ENCODE data around the gene SLC16A9. TPM values are rescaled to one million over a fixed set of nuclear protein-coding genes. Genes with fewer than 3 reads are reported as not detected.

The SLC16A9 gene
- total and polyA plus RNA-seq, 7 donors = 0.36 to 8.4 (median 3.0) TPM; not detected in 1

DNA sequence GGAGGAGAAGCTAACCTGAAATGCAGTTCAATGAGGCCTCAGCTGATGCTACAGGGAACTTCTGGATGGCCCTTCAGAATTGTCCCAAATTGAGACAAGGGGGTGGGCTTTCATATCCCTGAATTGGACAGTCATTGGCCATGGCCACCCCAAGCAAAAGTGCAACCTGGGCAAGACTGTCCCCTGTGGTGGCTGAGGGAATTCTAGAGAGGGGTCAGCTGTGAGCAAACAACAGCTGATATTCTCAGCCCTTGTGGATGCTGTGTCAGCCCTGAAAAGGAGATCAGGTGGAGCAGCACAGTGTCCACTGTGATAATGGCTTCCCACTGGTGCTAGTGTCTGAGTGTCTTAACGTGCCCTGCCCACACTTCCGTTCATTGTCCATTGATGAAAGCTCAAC is 76.6 kb downstream of the SLC16A9 start:
- no peaks in the 10 kb centered on the region for H3K27me3 ChIP-seq
- intact Hi-C loops (cut with DNase I) = no loop called here
- no peaks in the 10 kb centered on the region for H3K4me1 ChIP-seq
- H3K27ac ChIP-seq = no peak overlapping the region
- no peak for DNase-seq
- WGBS, 2 donors = 92 to 94% methylated on average over 2 of the region's 2 CpGs
- no peaks in the 10 kb centered on the region for H3K36me3 ChIP-seq
- H3K4me3 ChIP-seq = no peak overlapping the region
- TF ChIP-seq POLR2A (IDR thresholded peaks at IDR 0.05) (no peak), EP300 (IDR thresholded peaks at IDR 0.05) (no peak), POLR2AphosphoS5 (IDR thresholded peaks at IDR 0.05) (no peak), CTCF (IDR thresholded peaks at IDR 0.05) (no peak)
- no peaks in the 10 kb centered on the region for H3K9me3 ChIP-seq

DNA sequence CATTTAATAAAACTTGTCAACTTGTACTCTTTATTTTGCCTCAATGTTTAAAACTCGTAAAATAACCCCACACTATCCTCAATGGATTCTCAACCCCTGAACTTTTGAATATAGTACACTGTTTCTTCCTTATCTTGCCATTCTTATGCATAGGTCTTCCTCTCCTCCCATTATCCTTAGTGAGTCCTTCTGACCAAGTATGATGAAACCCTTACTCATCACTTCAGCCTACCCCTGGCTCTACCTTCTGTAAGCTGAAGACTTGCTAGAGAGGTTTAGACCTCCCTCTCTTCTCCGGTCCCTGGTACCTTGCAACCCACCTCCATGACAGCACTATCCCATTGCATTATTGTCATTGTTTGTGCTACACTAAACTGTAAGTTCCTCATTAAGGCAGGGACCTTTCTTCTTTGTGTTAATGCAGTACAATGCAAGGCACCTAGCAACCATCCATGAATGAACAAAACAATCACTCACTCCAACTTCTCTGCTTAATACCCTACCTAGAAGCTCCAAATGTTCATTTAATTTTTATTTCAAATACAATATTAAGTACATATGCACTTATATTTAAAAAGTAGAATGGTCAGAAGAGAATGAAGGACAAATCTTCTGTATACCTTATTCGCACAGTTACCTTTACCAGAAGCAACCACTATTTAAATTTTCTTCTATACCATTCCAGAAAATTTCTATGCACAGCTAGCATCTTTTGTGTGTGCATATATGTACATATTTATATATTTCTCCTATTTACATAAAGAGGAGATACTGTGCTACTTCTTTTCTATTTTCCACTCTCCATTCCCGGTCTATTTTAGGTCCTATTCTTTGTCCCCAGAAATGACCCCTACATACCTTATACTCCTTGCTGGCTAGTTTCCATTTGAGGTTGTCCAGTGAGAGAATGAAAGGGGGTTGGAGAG is 77.5 kb downstream of the SLC16A9 start:
- Histone ChIP-seq H3K4me1 (no peaks in the 10 kb centered on the region), H3K9me3 (no peaks in the 10 kb centered on the region), H3K36me3 (no peaks in the 10 kb centered on the region), H3K27me3 (no peaks in the 10 kb centered on the region), H3K4me3 (no peak overlapping the region), H3K27ac (no peak overlapping the region)
- no peak for DNase-seq
- intact Hi-C loops (cut with DNase I) = no loop called here
- TF ChIP-seq CTCF (IDR thresholded peaks at IDR 0.05) (no peak), POLR2AphosphoS5 (IDR thresholded peaks at IDR 0.05) (no peak), EP300 (IDR thresholded peaks at IDR 0.05) (no peak), POLR2A (IDR thresholded peaks at IDR 0.05) (no peak)
- 94 to 95% methylated on average over 4 of the region's 4 CpGs for WGBS, 2 donors

DNA sequence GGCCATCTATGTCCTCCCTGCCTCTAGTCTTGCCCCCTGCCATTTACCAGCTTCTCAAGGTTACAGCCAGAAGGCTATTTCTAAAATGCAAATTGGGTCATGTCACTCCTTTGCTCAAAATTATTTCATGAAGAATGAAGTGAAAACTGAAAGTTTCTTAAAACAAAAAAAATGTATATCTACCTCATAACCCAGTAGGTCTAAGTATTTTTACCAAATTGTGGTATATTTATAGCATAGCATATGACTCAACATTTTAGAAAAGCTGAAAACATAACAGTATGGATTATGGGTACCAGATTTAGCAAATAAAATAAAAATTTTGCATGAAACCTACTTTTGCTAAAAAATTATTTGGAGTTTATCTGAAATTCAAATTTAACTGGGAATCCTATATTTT is 78.4 kb downstream of the SLC16A9 start:
- Histone ChIP-seq H3K4me3 (no peak overlapping the region), H3K36me3 (no peaks in the 10 kb centered on the region), H3K27me3 (no peaks in the 10 kb centered on the region), H3K27ac (no peak overlapping the region), H3K4me1 (no peaks in the 10 kb centered on the region), H3K9me3 (no peaks in the 10 kb centered on the region)
- intact Hi-C loops (cut with DNase I) = no loop called here
- TF ChIP-seq EP300 (IDR thresholded peaks at IDR 0.05) = no peak
- no peak for TF ChIP-seq CTCF (IDR thresholded peaks at IDR 0.05)
- no peak for TF ChIP-seq POLR2A (IDR thresholded peaks at IDR 0.05)
- no peak for TF ChIP-seq POLR2AphosphoS5 (IDR thresholded peaks at IDR 0.05)
- DNase-seq = no peak

- TF ChIP-seq POLR2AphosphoS5 (IDR thresholded peaks at IDR 0.05) = no peak
- no peak overlapping the region for H3K27ac ChIP-seq
- peaks cover 0 to 6% (median 2%) of the 10 kb centered on the region in 4 donors for H3K4me1 ChIP-seq
- H3K36me3 ChIP-seq = no peaks in the 10 kb centered on the region
- no peak overlapping the region for H3K4me3 ChIP-seq
- H3K27me3 ChIP-seq = no peaks in the 10 kb centered on the region
- no peak for DNase-seq
- no peaks in the 10 kb centered on the region for H3K9me3 ChIP-seq
- 41 to 81% methylated on average over 4 of the region's 4 CpGs for WGBS, 2 donors
- intact Hi-C loops (cut with DNase I) = loop anchor here (5.0 to 10.0 kb wide), 6 partner anchors 203 to 808 kb away; partner anchors contain the start of gene FAM13C
Observed at GRCh38 chr10:59628965-59629364, 80.7 kb downstream of the SLC16A9 start.

DNA sequence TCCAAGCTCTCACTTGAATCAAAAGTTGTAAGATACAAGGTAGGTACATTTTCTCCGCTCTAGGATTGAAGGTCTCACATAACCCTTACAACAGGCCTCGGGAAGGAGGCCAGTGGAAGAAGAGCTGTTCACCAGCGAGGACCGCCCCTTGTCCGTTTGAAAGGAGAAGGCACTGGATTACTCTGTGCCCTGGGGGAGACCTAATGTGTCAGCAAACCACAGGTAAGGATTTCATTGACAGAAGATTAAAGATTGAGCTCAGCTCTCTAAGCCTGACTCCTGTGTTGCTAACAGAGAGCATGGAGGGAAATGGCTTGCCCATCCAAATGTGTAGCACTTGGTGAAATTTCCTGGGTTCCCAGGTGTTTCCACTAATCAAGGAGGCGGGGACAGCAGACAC is 81.2 kb downstream of the SLC16A9 start:
- Histone ChIP-seq H3K4me1 (peaks cover 0 to 6% (median 2%) of the 10 kb centered on the region in 4 donors), H3K36me3 (no peaks in the 10 kb centered on the region), H3K27ac (no peak overlapping the region), H3K9me3 (no peaks in the 10 kb centered on the region), H3K27me3 (no peaks in the 10 kb centered on the region), H3K4me3 (no peak overlapping the region)
- WGBS, 2 donors = 80 to 81% methylated on average over 6 of the region's 6 CpGs
- intact Hi-C loops (cut with DNase I) = loop anchor here (5.0 to 10.0 kb wide), 6 partner anchors 204 to 809 kb away; partner anchors contain the start of gene FAM13C
- TF ChIP-seq EP300 (IDR thresholded peaks at IDR 0.05) (no peak), POLR2A (IDR thresholded peaks at IDR 0.05) (no peak), CTCF (IDR thresholded peaks at IDR 0.05) (no peak), POLR2AphosphoS5 (IDR thresholded peaks at IDR 0.05) (no peak)
- DNase-seq = no peak
